A172 (cell line): ENCODE measurements around the gene SLC4A9. TPM values are rescaled to one million over a fixed set of nuclear protein-coding genes. Genes with fewer than 3 reads are reported as not detected.

ENCODE experiments used
- DNase-seq: peaks from one replicate; pipeline ENCODE4 v3.0.0-alpha.2; 2015; ENCODE audit warnings: low spot score
- total RNA-seq: library from RNA; depleted of rRNA; stranded (reverse); fragments of >200 nt; shearing (Covaris generic); gene quantifications from 2 replicates; pipeline ENCODE4 v1.2.3, GENCODE V29; 2014

SLC4A9 gene
- total RNA-seq, 1 experiment from 2014 or later = not detected

GRCh38 chr5:140362311-140362710 is 2.3 kb downstream of the SLC4A9 start:
- no peak for DNase-seq

GRCh38 chr5:140362875-140363630 is 3.1 kb downstream of the SLC4A9 start:
- no peak for DNase-seq

GRCh38 chr5:140363631-140364471 is 3.9 kb downstream of the SLC4A9 start:
- no peak for DNase-seq

- DNase-seq = no peak
These were observed 4.4 kb downstream of the SLC4A9 start for GRCh38 chr5:140364472-140364765.

GRCh38 chr5:140365282-140365681 is 5.3 kb downstream of the SLC4A9 start:
- peak; percentile 73 for DNase-seq

- no peak for DNase-seq
These were observed 5.9 kb downstream of the SLC4A9 start for GRCh38 chr5:140365941-140366340.

- no peak for DNase-seq
These were observed 6.7 kb downstream of the SLC4A9 start for GRCh38 chr5:140366589-140367255.

GRCh38 chr5:140367256-140368013 is 7.4 kb downstream of the SLC4A9 start:
- DNase-seq = no peak

- no peak for DNase-seq
These were observed 11.6 kb downstream of the SLC4A9 start for GRCh38 chr5:140371356-140372151.

GRCh38 chr5:140372971-140373487 is 13.0 kb downstream of the SLC4A9 start:
- peak; percentile 81 for DNase-seq

- DNase-seq = no peak
These were observed 21.4 kb downstream of the SLC4A9 start for GRCh38 chr5:140381351-140381750.

GRCh38 chr5:140381972-140382371 is 22.0 kb downstream of the SLC4A9 start:
- no peak for DNase-seq

GRCh38 chr5:140382866-140383265 is 22.9 kb downstream of the SLC4A9 start:
- DNase-seq = no peak

GRCh38 chr5:140383300-140383699 is 23.3 kb downstream of the SLC4A9 start:
- no peak for DNase-seq

- DNase-seq = no peak
These were observed 28.1 kb downstream of the SLC4A9 start for GRCh38 chr5:140388052-140388451.

GRCh38 chr5:140391312-140391711 is 31.3 kb downstream of the SLC4A9 start:
- no peak for DNase-seq

- DNase-seq = no peak
These were observed 31.7 kb downstream of the SLC4A9 start for GRCh38 chr5:140391732-140392131.

GRCh38 chr5:140393738-140394137 is 33.7 kb downstream of the SLC4A9 start:
- no peak for DNase-seq

GRCh38 chr5:140398379-140398811 is 38.4 kb downstream of the SLC4A9 start:
- DNase-seq = no peak

- DNase-seq = no peak
These were observed 40.2 kb downstream of the SLC4A9 start for GRCh38 chr5:140399979-140400729.
